ENCODE data around the gene THPO. TPM values are rescaled to one million over a fixed set of nuclear protein-coding genes. Genes with fewer than 3 reads are reported as not detected.

THPO gene
- total RNA-seq, 1 experiment from 2014 or later = not detected

DNA sequence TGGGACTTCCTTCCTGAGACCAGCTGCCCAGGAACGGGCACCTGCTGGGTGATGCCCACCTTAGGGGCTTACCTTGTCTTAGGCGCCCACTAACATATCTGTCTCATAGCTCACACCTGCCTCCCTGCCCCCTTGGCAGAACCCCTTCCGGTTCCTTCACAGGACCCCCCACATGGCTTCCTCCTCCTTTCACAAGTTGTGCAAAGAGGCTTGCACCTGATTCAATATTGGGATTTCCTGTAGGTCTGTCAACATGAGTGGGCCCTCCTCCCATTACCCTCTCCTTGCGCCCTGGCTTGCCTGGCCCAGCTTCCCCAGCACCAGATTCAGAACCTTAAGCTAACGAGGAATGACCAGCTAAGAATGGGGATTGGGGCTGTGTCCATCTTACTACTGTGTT is 633 bp downstream of the THPO start:
- H3K4me3 ChIP-seq = no peak overlapping the region
- DNase-seq = no peak
- peaks cover 15% of the 10 kb centered on the region for H3K27me3 ChIP-seq
- no peaks in the 10 kb centered on the region for H3K36me3 ChIP-seq
- H3K9me3 ChIP-seq = no peaks in the 10 kb centered on the region

DNA sequence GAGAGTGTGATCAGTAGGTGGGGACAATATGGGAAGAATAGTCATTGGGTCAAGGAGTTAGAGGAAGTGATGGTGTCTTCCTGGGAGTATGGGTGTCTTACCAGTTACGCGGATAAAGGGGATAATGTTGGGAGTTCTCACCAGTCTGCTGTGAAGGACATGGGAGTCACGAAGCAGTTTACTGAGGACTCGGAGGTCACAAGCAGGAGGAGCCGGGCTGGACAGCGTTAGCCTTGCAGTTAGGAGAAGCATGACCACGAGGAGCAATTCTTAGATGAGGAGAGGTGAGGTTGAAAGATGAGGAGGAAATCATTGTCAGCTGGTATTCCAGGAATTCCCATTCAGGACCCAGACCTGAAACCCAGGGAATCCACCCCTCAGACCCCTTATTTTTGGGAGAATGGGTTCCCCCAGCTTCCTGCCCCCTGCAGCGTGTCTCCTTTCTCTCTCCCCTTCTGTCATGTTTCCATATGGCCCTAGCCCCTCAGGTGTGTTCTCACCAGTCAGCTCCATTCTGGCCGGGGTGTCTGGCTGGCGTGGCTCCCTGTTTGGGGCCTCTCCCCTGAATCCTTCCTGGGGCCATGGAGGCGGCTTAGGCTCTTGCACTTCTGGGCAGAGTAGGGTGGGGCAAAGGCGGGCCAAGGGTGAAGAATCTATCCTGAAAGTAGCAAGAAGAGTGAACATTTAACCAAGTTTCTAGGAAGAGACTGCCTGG is 2.1 kb downstream of the THPO start:
- no peak for DNase-seq
- H3K4me3 ChIP-seq = no peak overlapping the region
- peaks cover 6% of the 10 kb centered on the region for H3K27me3 ChIP-seq
- no peaks in the 10 kb centered on the region for H3K9me3 ChIP-seq
- no peaks in the 10 kb centered on the region for H3K36me3 ChIP-seq

- Histone ChIP-seq H3K4me3 (no peak overlapping the region), H3K36me3 (peaks cover 11% of the 10 kb centered on the region), H3K9me3 (no peaks in the 10 kb centered on the region), H3K27me3 (0 out of 2 replicates have a peak, but pooled peaks cover 3% of the 10 kb centered on the region)
- peak; percentile 62 for DNase-seq
These were observed 4.6 kb downstream of the THPO start for GRCh38 chr3:184373422-184373821.

DNA sequence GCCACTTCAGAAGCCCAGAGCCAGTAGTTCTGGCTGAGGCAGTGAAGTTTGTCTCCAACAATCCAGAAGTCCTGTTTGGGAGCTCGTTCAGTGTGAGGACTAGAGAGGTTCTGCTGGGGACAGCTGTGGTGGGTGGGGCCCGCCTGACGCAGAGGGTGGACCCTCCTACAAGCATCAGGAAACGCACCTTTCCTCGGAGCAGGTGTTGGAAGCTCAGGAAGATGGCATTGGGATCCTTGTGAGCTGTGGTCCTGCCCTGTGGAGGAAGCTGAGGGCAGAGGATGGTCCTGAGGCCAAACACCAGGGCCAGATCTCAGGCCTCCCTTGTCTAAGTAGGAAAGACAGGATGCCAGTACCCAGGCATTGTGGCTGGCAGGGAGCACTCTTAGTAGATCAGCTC is 5.1 kb downstream of the THPO start:
- Histone ChIP-seq H3K4me3 (no peak overlapping the region), H3K9me3 (no peaks in the 10 kb centered on the region), H3K36me3 (peaks cover 16% of the 10 kb centered on the region), H3K27me3 (0 out of 2 replicates have a peak, but pooled peaks cover 3% of the 10 kb centered on the region)
- no peak for DNase-seq

DNA sequence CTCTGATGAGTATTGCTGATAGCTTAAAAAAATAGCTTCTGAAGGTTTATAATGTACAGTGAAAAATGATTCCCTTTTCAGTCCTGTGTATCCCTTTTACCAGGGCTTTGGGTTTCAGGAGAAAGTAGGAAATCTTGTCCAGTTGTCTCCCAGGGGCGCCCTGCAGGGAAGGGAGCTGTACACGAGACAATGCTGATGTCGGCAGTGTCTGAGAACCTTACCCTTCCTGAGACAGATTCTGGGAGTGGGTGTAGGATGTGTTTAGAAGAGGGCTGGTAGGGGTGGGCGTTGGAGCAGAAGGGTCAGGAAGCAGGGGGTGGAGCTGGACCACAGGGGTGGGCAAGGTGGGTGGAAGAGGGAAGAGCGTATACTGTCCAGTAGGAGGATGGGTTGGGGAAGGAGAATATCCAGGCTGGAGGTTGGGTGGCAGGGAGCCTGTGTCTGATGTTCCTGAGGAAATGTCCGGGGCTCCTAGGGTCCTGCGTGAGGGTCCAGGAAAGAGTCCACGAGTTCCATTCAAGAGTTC is 5.6 kb downstream of the THPO start:
- Histone ChIP-seq H3K36me3 (peaks cover 20% of the 10 kb centered on the region), H3K4me3 (no peak overlapping the region), H3K9me3 (no peaks in the 10 kb centered on the region), H3K27me3 (0 out of 2 replicates have a peak, but pooled peaks cover under 1% of the 10 kb centered on the region)
- DNase-seq = no peak

DNA sequence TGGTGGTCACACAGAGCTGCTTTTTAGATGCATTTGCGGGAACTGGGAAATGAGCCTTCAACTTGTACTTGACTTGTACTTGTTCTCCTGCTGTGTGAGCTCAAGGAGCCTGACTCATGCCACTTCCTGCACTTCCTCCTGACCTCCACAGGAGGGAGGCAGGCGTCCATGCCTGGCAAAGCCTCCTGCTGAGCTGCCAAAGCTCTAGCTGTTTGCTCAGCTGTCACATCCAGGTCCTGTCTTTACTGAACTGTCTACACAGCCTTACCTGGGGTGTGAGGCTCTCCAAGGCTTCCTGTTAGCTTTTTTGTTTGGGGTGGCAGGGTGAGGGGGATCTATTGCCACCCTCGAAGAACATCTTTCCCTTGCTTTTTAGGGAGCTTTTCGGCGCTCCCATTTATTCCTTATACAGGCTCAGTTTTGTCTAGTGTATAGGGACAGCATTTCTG is 6.4 kb downstream of the THPO start:
- Histone ChIP-seq H3K27me3 (no peaks in the 10 kb centered on the region), H3K36me3 (peaks cover 26% of the 10 kb centered on the region), H3K9me3 (no peaks in the 10 kb centered on the region), H3K4me3 (no peak overlapping the region)
- DNase-seq = peak; percentile 91

DNA sequence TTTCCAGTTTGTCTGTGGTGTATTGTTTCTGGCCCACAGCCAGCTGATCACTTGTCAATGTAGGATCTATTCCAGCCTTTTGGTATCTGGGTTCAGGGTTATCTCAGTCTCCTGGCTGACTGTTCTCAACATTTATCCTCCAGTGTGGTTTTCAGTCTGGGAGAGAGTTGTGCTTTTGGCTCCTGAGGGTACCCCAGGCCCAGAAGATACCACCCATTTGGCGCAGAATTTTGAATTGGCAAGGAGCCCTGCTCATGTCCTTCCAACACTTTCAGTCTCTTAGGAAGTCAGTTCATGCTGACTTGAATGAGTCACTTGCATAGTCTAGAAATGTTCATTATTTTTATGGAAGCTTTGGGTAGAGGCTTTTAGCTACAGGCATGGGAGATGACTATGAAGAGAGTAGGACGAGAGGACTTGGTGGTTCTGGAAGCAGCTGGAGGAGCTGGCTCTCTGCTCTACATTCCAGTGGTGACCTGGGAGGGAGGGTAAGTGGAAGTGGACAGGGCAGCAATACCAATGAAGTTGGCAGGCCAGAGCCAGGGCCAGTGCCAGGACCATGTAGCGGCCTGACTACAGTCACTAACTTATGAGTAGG is 9.3 kb downstream of the THPO start:
- peaks cover 51% of the 10 kb centered on the region for H3K36me3 ChIP-seq
- H3K27me3 ChIP-seq = no peaks in the 10 kb centered on the region
- H3K4me3 ChIP-seq = no peak overlapping the region
- no peaks in the 10 kb centered on the region for H3K9me3 ChIP-seq
- DNase-seq = peak; percentile 99

DNA sequence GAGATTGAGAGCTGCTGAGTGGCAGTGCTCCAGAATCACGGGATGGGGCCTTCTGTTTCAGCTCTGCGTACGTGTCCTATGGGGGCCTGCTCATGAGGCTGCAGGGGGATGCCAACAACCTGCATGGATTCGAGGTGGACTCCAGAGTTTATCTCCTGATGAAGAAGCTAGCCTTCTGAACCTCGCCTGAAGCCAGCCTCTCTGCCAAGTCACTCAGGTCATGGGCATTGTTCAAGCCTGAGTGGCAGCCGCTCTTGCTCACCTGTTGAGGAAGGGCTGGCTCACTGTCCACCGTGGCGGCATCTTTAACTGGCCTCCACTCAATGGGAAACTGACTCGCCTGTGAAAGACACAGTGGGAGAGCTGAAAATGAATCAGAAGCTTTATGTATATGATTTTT is 9.9 kb downstream of the THPO start:
- Histone ChIP-seq H3K27me3 (no peaks in the 10 kb centered on the region), H3K9me3 (no peaks in the 10 kb centered on the region), H3K4me3 (no peak overlapping the region), H3K36me3 (peaks cover 55% of the 10 kb centered on the region)
- DNase-seq = no peak

DNA sequence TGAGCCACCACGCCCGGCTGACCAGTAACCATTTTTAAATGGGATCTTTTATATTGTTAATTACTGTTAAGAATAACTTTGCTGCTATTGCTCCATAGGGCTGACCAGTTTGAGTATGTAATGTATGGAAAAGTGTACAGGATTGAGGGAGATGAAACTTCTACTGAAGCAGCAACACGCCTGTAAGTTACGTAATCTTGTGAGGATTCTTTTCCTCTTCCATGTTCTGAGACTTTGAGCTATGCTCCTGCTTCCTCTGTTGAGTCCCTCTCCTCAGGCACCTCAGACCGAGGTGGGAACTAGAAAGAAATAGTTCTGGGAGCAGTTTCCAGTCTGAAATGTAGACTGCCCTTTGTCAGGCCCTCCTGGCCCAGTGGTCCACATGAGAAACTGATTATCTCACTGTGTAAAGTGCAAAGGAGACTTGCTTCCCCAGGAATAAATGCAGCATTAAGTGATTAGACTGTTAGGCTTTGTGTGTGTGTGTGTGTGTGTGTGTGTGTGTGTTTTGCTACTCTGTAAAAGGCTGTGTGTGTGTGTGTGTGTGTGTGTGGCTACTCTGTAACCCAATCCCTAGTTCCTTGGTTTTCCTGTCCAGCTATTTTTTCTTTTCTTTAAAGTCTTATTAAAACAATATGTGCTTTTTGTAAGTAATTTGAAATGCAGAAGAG is 11.3 kb downstream of the THPO start:
- Histone ChIP-seq H3K27me3 (no peaks in the 10 kb centered on the region), H3K36me3 (peaks cover 55% of the 10 kb centered on the region), H3K4me3 (no peak overlapping the region), H3K9me3 (no peaks in the 10 kb centered on the region)
- no peak for DNase-seq

DNA sequence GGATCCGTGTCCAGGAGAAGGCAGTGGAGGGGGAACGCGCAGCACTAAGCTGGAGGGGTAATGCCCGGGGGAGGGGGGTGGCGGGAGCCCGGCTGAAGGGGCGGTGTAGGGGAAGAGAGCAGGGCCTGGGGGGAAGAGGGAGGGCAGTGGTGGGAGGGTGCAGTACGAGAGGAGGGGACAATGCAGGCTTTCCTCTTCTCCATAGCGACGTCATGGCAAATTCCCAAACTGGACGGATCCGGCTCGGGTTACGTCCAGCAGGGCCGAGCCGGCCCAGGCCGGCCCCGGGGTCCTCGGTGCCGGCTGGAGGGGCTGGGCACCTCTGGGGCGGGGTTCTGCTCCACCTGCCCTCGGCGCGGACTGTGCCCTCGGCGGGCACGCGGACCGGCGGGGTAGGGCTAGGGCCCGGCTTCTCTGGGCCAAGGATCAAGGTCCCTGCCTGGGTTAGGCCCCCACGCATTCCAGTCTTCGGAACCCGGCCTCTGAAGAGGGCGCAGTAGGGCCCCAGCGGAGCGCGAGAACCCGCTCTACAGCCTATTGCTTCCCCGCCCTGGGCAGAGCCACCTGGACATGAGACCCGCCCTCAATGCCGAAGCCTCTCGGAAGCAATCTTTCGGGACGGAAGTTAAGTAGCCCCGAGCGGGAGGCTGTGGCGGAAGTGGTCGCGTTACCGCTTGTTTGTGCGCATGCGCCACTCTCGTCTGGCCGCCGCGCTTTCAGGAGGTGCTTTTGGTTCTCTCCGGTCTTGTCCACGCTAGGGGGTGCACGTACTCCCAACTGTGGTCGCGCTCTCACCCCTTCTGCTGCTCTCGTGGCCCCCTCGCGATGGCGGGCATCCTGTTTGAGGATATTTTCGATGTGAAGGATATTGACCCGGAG is 15.1 kb downstream of the THPO start:
- peak; percentile 98 for DNase-seq
- peak overlapping the region; percentile 75 for H3K4me3 ChIP-seq
- H3K36me3 ChIP-seq = peaks cover 40% of the 10 kb centered on the region
- no peaks in the 10 kb centered on the region for H3K9me3 ChIP-seq
- H3K27me3 ChIP-seq = no peaks in the 10 kb centered on the region

GRCh38 chr3:184361932-184362667 is 15.9 kb downstream of the THPO start:
- Histone ChIP-seq H3K9me3 (no peaks in the 10 kb centered on the region), H3K4me3 (peak overlapping the region; percentile 75), H3K36me3 (peaks cover 34% of the 10 kb centered on the region), H3K27me3 (no peaks in the 10 kb centered on the region)
- peak; percentile 88 for DNase-seq

- peak; percentile 66 for DNase-seq
- peak within 1 kb of the TSS; percentile 75 for H3K4me3 ChIP-seq
- no peaks in the 10 kb centered on the region for H3K9me3 ChIP-seq
- peaks cover 28% of the 10 kb centered on the region for H3K36me3 ChIP-seq
- H3K27me3 ChIP-seq = no peaks in the 10 kb centered on the region
These were observed 16.5 kb downstream of the THPO start, which contains the start of the genes CLCN2 and POLR2H for GRCh38 chr3:184361532-184361931. Gene CLCN2, minus strand, starts transcription at chr3:184361605. Its CDS starts 126 bp downstream, at chr3:184361479. Gene POLR2H, plus strand, starts transcription at chr3:184361710. Its CDS starts 1,783 bp downstream, at chr3:184363493.

DNA sequence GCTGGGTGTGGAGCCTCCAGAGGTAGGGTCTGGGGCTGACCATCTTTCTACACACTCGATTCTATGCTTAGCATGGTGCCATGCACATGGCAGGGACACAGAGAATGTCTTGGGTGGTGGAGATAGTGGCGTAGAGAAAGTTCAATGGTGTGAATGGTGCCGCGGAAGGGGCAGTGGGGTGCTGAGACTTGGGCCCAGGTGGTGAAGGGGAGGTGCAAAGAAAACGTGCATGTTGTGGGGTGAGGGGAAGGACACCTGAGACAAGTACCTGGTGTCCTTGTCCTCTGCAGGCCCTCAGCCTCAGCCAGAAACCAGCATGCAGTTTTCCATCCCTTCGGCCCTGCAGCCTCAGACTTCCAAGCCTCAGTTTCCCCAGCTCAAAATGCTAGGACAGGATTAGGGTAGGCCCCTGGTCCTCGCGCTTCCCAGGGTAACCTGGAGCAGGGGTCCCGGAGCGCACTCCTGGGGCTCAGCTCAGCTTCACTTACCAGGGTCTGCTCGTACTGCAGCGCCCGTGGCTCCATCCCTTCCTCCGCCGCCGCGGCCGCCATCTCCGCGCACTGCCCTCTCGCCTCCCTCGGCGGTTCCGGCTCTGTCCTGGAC is 17.0 kb downstream of the THPO start:
- Histone ChIP-seq H3K36me3 (peaks cover 25% of the 10 kb centered on the region), H3K4me3 (peak overlapping the region; percentile 75), H3K27me3 (no peaks in the 10 kb centered on the region), H3K9me3 (no peaks in the 10 kb centered on the region)
- no peak for DNase-seq

GRCh38 chr3:184360070-184360928 is 17.7 kb downstream of the THPO start:
- no peak for DNase-seq
- Histone ChIP-seq H3K36me3 (peaks cover 21% of the 10 kb centered on the region), H3K27me3 (no peaks in the 10 kb centered on the region), H3K9me3 (no peaks in the 10 kb centered on the region), H3K4me3 (peak overlapping the region; percentile 75)

Data from MG63 (cell line).